Testis (tissue), 3 donors: ENCODE results near the gene NDFIP1. TPM values are rescaled to one million over a fixed set of nuclear protein-coding genes. Genes with fewer than 3 reads are reported as not detected.

Source experiments
- DNase-seq: peaks from one replicate; pipeline ENCODE4 v3.0.0-alpha.2; 2019
- H3K27ac ChIP-seq, 2 donors: fragments of 200-600 bp; sonication (generic); one replicate each; pipeline ENCODE4 v1.5.1; 2019
- H3K27me3 ChIP-seq: fragments of 200-600 bp; sonication (generic); one replicate; pipeline ENCODE4 v1.5.1; 2019
- H3K36me3 ChIP-seq: fragments of 200-600 bp; sonication (generic); one replicate; pipeline ENCODE4 v1.5.1; 2017; ENCODE audit warnings: low read depth; ENCODE audit errors: missing control alignments
- H3K4me1 ChIP-seq: fragments of 200-600 bp; sonication (generic); one replicate; pipeline ENCODE4 v1.5.1; 2019
- H3K4me3 ChIP-seq, 2 donors: fragments of 200-600 bp; sonication (generic); one replicate each; pipeline ENCODE4 v1.5.1; 2017 to 2019
- H3K9me3 ChIP-seq: fragments of 200-600 bp; sonication (generic); one replicate; pipeline ENCODE4 v1.5.1; 2017
- CTCF ChIP-seq, 3 experiments: fragments of 450-650 bp in 2 of 3; fragments of 200-600 bp in 1 of 3; sonication (generic) in 1 of 3; IDR thresholded peaks; one replicate each; pipeline ENCODE4 v1.5.1; 2016 to 2019; ENCODE audit warnings: antibody characterized with exemption in 3 of 3, mild to moderate bottlenecking in 2 of 3, moderate library complexity in 1 of 3
- POLR2A ChIP-seq: fragments of 450-650 bp; IDR thresholded peaks from one replicate; pipeline ENCODE4 v1.6.1; 2017; ENCODE audit warnings: antibody characterized with exemption, mild to moderate bottlenecking, moderate library complexity
- WGBS, 2 donors: methylation state at CpG; one replicate each; pipeline ENCODE4 v1.1.5; 2018; 5-methylcytosine and 5-hydroxymethylcytosine counted together
- intact Hi-C: fragments of 100-400 bp; cut with DNase I; formaldehyde crosslinking; loops from one replicate; pipeline ENCODE4 v1.15.1; 2023; ENCODE audit warnings: low total_unique reads
- polyA plus RNA-seq: library from polyadenylated mRNA; stranded (reverse); fragments of 350-450 nt; fragmentation: Illumina TruSeq; extraction: RNeasy Lipid Tissue Mini Kit (QIAGEN cat#74804); gene quantifications from one replicate; pipeline ENCODE4 v1.2.3, GENCODE V29; 2014; ENCODE audit warnings: low read depth, low replicate concordance; ENCODE audit not compliant: insufficient read depth
- total RNA-seq, 2 donors: library from RNA; depleted of rRNA; stranded (reverse); fragments of >200 nt; gene quantifications; one replicate each; pipeline ENCODE4 v1.2.3, GENCODE V29; 2016

The NDFIP1 gene
- total and polyA plus RNA-seq, 3 donors from 2014 or later = 88.7 to 319 (median 292) TPM

- peaks cover 19% of the 10 kb centered on the region for H3K4me1 ChIP-seq
- H3K9me3 ChIP-seq = no peaks in the 10 kb centered on the region
- peak; percentile 37 for DNase-seq
- no peak overlapping the region for H3K4me3 ChIP-seq
- TF ChIP-seq POLR2A (no peak), CTCF (IDR thresholded peaks at IDR 0.05) (no peak)
- intact Hi-C loops = no loop called here
- no peaks in the 10 kb centered on the region for H3K36me3 ChIP-seq
- H3K27me3 ChIP-seq = no peaks in the 10 kb centered on the region
- WGBS, 2 donors = 49 to 61% methylated on average over 2 of the region's 2 CpGs
- H3K27ac ChIP-seq = peak overlapping the region; percentile 1 to 41
Observed at GRCh38 chr5:142065273-142065672, 43.3 kb upstream of the NDFIP1 start.

- Histone ChIP-seq H3K36me3 (no peaks in the 10 kb centered on the region), H3K4me3 (no peak overlapping the region), H3K27ac (no peak overlapping the region), H3K4me1 (no peaks in the 10 kb centered on the region), H3K27me3 (no peaks in the 10 kb centered on the region), H3K9me3 (no peaks in the 10 kb centered on the region)
- intact Hi-C loops = no loop called here
- TF ChIP-seq POLR2A (no peak), CTCF (IDR thresholded peaks at IDR 0.05) (no peak)
- DNase-seq = peak; percentile 15
- WGBS, 2 donors = 88% methylated on average over 6 of the region's 6 CpGs
Observed at GRCh38 chr5:142069606-142070399, 38.8 kb upstream of the NDFIP1 start.

GRCh38 chr5:142070734-142071133, 37.8 kb upstream of the NDFIP1 start:
- Histone ChIP-seq H3K36me3 (no peaks in the 10 kb centered on the region), H3K27ac (no peak overlapping the region)
- TF ChIP-seq POLR2A = no peak
- no peak for TF ChIP-seq CTCF (IDR thresholded peaks at IDR 0.05)

GRCh38 chr5:142072488-142072887, 36.1 kb upstream of the NDFIP1 start:
- Histone ChIP-seq H3K27ac (no peak overlapping the region), H3K4me1 (no peaks in the 10 kb centered on the region), H3K27me3 (no peaks in the 10 kb centered on the region), H3K36me3 (no peaks in the 10 kb centered on the region), H3K9me3 (no peaks in the 10 kb centered on the region), H3K4me3 (no peak overlapping the region)
- DNase-seq = no peak
- WGBS, 2 donors = 68 to 81% methylated on average over 3 of the region's 3 CpGs
- TF ChIP-seq POLR2A (no peak), CTCF (IDR thresholded peaks at IDR 0.05) (no peak)
- intact Hi-C loops = no loop called here

More at GRCh38 chr5:142070734-142071133, 37.8 kb upstream of the NDFIP1 start:
- Histone ChIP-seq H3K4me3 (no peak overlapping the region), H3K27me3 (no peaks in the 10 kb centered on the region), H3K4me1 (no peaks in the 10 kb centered on the region), H3K9me3 (no peaks in the 10 kb centered on the region)
- intact Hi-C loops = no loop called here
- DNase-seq = no peak
